ENCODE data around the gene STK24.
"Not testable (repeated sequence)": the region's sequence is repeated elsewhere in the genome, so short reads cannot be mapped to it uniquely, and the experiment has no call there.

The STK24 gene

DNA sequence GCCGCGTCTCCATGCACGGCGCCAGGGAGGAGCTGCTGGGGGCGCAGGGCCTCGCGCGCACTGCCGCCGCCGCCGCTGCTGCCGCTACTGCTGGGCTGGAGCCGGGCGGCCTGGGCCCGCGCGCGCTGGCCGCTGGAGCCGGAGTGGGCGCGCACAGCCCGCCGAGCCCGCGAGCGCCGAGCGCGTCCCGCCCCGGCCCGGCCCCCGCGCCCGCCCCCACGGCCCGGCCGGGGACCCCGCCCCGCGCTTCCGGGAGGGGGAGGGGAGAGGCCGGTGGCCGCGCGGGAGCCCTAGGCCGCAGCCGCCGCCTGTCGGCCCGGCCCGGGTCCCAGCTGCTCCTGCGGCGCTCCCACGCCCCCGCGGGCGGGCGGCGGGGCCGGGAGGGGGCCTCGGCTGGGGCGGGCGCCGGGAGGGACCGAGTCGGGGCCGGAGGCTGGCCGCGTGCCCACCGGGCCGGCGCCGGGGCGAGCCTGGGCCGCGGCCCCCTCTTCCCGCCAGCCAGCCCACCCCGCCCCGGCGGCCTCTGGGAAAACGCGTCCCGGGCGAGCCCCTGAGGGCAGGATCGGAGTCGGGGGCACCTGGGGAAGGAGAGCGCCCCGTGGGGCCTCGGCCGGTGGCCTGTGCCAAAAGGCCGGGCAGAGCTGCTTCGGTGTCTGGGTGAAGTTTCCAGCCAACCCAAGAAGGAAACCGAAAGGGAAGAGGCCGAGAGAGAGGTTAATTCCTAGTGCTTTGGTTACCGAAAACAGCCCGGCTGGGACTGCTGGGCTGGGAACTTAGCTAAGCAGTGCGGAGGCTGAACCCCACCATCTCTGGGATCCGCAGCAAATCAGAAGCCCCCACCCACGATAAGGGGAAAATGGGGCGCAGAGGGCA, at the start of gene STK24:
STK24 (minus strand) TSS at position 145 of the 873 bp plus-strand sequence. CDS start 321 bp downstream, outside the sequence.
- DNase-seq = peak in 41 of 56 donors; percentile 20 to 77 (median 53)

DNA sequence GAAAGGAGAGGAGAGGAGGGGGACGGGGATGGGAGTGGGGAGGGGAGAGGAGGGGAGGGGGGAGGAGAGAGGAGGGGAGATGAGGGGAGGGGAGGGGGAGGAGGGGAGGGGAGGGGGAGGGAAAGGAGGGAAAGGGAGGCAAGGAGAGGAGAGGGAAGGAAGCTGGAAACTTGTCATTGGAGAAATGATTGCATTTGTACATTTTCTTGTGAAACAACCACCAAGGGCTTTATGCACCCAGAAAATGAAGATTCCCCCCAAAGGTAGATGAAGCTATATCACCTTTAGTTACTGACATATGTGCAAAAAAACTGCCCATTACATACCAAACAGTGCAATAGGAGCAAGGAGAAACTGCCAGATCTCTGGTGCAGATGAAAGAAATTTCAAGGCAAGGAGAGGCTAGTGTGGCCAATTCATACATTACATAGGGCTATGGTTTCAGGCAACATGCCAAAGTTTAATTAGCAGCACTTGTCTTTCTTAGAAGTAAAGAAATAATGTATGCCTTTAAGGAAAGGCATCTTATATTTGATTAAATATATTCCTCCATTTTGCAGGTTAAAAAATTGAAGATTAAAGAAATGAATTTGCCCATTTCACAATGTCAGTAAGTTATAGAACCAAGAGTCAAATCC, 49.5 kb upstream of the STK24 start:
- DNase-seq = no peak

DNA sequence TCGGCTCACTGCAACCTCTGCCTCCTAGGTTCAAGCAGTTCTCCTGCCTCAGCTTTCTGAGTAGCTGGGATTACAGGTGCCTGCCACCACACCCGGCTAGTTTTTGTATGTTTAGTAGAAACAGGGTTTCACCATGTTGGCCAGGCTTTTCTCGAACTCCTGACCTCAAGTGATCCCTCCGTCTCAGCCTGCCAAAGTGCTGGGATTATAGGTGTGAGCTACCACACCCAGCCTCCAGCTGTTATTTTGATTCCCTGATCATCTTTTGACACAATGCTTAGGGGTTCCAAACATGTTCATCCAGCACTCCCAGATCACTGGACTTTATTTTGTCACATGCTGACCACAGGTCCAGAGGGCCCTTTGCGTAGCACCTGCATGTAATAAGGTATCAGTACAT, 47.7 kb upstream of the STK24 start:
- not testable (repeated sequence) for DNase-seq

DNA sequence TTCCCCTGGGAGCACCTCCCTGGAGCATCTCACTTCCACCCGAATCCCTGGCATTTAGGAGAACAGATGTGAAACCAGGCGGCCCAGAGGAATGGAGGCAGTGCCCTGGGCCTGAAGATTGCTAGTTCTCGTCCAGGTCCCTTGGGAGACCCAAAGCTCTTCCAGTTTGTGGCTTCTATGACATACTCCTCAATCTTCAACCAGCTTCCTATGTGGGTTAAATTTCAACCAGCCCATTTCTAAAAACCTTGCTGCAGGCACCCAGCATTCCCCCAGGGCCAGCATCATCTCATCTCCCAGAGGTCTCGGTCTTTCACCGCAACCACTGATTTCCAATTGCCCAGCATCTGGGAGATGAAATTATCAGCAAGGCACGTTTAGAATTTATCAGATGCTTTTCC, 46.0 kb upstream of the STK24 start:
- DNase-seq = no peak

DNA sequence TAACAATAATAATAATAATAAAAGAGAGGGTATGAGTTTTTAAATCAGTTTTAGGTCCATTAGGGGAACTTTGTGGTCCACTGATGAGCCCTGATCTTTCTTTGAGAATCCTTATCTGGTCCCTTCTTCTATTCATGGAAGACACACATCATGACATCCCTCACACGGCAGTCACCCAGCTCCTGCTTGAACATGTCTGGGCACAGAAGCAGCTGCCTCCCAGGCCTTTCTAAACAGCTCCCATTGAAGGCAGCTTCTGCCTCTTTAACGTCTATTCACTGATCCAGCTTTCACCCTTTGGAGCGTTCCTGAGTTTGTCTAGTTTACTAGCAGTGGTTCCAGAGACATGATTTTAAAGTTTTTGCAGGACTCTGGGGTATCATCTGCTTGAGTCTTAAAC, 42.6 kb upstream of the STK24 start:
- DNase-seq = no peak

DNA sequence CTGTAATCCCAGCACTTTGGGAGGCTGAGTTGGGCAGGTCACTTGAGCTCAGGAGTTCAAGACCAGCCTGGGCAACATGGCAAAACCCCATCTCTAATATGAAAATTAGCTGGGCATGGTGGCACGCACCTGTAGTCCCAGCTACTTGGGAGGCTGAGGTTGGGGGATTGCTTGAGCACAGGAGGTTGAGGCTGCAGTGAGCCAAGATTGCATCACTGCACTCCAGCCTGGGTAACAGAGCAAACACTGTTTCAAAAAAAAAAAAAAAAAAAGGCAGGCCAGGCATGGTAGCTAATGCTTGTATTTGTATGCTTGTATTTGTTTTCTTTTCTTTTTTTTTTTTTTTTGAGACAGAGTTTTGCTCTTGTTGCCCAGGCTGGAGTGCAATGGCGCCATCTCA, 38.7 kb upstream of the STK24 start:
- DNase-seq = not testable (repeated sequence)

DNA sequence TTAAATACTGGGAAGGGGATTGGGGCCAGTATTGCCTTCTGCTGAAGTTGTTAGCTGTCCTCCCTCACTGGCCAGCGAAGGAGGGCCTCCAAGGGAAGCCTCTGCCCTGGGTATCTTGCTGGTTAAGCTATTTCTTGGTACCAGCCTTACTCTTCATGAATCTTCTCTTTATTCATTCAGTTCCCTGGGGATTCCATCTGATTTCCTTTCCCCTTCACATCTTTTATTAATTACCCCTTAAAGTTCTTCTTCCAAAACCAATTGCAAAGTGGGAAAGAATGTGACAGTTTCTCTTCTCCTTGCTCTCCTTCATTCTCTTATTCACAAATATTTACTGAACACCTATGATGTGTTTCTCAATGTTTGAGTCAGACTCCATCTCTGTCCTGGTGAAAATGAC, 36.7 kb upstream of the STK24 start:
- no peak for DNase-seq

DNA sequence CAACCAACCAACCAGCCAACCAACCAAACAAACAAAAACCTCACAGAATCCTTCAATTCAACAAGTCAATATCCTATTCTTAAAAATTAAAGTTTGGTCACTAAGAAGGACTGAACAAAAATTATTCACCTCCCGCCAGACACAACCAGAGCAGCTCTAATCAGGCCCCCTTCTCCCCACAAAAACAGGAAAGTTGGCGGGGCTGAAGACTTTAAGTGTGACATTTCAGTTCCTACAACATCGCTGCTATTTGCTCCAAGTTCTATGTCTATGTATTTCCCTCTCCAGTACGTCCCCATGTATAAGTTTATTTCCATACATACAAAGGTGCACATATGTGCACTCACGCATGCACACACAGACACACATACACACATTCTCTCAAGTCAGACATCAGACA, 32.8 kb upstream of the STK24 start:
- DNase-seq = no peak

DNA sequence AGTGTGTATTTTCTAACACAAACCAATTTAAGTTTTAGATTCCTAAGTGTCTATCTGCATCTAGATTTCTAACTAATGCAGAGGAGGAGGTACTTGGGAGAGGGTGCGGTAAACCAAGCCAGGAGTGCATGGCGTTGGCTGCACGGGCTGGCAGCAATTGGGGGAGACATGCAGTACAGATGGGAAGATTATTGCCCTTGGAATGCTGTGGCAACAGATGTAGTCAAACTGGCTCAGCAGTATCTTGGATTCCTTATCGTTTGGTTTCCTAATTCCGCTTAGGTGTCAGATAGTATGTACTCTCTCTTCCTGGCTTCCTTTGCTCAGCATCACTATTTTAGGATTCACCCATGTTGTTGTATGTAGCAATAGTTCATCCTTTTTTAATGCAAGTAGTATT, 29.4 kb upstream of the STK24 start:
- DNase-seq = no peak

DNA sequence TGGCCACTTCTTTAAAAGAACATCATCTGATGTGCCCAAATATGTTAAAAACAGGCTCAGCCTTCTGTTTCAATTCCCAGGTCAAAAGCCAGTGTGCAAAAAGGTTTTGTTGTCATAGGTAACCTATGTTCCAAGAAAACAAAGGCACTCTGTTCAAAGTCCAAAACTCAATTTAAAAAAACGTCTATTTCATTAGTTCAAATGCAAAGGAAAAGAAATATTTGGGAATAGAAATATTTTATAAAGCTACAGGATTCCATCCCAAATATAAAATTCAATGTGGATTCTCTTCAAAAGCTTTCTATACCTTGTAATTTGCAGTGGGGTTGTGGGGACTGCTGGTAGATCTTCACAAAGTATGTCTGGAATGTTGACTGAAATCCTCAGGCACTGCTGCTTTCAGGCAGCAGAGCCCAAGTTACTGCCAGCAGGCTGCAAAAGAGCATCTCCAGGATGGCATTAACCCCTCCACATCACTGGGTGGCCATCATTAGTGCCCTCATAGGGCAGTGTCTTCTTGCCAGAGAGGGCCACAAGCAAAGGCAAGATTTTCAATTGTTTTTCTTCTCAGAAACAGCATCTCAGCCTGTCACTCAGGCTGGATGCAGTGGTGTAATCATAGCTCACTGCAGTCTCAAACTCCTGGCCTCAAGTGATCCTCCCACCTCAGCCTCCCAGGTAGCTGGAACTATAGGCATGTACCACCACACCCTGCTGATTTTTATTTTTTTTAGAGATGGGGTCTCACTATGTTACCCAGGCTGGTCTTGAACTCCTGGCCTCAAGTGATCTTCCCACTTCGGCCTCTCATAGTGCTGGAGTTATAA, 22.8 kb upstream of the STK24 start:
- no peak for DNase-seq

DNA sequence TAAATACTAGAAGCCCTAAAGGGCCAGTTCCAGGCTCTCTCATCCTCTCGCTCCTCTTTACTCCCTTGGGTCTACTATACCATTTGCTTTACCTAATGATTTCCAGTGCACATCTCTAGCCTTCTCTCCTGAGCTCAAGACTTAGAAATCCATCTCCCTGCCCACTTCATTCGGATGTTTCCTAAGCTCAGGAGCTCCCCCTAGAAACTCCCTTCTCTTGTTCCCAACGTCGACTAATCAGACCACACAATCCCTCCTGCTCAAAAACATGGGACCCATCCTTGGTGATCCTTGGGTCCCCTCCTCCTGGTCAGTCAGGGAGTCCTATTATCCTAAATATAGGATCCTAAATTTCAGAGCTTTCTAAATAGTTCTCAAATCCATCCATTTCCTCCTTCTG, 21.1 kb upstream of the STK24 start:
- no peak for DNase-seq

DNA sequence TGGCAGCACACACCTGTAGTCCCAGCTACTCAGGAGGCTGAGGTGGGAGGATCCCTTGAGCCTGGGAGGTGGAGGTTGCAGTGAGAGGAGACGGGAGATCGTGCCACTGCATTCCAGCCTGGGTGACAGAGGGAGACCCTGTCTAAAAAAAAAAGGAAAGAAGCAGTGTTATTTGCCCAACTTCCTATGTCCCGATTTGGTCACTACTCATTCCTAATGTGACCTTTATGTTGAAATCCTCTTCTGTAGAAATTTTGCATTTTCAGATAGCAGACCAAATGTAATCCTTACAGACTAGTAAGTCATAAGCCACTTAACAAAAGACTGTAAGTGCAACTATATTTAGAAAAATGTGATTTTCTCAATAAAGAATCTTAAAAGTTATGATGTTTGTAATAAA, 18.2 kb upstream of the STK24 start:
- no peak for DNase-seq

DNA sequence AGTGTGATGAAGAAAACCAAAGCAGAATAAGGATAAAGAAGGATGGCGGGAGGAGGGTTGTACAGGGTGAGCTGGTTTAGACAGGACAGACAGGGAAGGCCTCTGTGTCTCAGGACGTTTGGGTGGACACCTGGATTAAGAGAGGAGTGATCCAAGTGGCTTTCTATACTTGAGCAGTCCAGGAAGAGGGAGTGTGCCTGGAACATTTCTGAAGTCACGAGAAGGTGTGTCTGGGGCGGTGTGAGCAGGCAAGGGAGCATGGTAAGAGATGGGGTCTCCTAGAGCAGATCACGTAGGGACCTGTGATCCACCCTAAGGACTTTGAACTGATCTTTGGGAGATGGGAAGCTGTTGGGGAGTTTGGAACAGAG, 15.4 kb upstream of the STK24 start:
- no peak for DNase-seq

DNA sequence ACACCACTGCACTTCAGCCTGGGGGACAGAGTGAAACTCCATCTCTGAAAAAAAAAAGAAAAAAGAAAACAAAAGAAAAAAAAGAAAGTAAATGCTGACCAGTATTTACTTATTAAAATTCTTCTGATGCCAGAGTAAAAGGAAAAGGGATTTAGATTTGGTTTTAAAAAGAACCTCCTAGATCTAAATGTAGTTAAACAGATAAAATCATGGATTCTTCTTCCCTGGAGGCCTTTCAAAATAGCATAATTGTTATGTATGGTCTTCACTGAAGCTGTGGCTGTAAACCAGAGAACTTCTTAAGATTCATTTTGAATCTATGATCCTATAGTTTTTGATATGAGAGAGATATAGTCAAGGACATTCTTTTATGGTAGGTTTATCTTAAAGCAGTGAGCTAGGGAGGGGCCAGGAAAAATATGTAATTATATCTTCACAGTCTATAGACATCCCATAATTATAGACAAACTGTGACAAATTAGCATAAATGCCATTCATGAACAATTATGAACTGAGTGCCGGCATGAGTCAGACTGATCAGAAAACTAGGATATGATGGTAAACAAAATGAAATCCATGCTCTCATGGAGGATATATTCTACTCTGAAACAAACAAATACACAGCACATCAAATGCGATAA, 14.9 kb upstream of the STK24 start:
- DNase-seq = no peak

DNA sequence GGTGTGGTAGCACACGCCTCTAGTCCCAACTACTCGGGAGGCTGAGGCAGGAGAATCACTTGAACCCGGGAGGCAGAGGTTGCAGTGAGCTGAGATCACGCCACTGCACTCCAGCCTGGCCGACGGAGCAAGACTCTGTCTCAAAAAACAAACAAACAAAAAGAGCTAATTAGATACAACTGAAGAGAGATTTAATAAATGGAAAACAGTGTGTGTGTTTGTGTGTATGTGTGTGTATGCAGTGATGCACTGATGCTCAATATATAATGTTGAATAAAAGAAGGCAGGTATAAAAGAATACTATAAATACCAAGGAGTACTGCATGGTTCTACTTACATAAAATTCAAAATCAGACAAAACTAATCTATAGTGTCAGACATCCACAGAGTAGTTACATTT, 13.6 kb upstream of the STK24 start:
- DNase-seq = not testable (repeated sequence)

DNA sequence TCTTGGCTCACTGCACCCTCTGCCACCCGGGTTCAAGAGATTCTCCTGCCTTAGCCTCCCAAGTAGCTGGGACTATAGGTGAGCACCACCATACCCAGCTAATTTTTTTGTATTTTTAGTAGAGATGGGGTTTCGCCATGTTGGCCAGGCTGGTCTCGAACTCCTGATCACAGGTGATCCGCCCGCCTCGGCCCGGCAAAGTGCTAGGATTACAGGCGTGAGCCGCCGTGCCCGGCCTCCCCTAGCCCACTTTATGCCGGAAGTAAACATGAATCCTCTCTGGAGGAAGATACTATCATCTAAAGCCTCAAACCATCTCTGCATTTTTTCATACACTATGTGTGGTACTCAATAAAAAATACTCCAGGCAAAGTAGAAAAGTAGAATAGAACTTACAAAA, 12.6 kb upstream of the STK24 start:
- not testable (repeated sequence) for DNase-seq

DNA sequence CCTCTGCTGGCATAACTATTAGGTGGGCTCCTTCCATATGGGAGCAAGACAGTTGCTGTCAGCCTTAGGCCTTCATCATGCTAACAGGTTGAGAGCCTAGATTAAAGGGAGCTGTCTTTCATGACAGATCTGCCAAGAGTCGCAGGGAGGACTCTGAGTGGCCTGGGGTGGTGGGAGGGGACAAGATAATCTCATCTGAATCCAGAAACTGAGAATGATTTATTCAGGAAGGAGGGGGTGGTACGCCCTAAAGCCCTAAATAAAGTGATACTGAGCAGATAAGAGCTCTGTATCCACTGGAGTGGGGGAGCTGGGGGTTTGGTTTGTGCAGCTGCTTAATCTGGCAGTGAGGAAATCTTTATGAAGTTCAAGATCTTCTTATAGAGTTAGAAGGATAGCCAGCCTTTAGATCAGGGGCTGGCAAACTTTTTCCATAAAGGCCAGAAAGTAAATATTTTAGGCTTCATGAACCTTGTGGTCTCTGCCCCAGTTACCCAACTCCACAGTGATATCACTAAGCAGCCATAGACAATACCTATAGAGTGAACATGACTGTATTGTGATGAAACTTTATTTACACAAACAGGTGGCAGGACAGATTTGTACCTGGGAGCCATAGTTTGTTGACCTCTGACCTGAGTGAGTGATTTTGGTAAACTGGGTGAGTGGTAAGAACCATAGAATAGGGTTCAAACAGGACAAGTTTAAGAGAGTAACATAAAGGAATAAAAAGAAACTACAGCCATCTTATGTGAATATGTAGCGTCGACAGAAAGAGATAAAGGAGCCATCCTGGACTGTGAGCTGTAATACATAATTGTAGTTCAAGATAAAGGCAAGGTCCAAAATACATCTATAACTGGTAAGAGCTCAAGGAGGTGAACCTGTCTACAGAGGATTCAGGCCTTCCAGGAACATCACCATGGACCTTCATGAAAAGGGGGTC, 9.8 kb upstream of the STK24 start:
- DNase-seq = no peak

DNA sequence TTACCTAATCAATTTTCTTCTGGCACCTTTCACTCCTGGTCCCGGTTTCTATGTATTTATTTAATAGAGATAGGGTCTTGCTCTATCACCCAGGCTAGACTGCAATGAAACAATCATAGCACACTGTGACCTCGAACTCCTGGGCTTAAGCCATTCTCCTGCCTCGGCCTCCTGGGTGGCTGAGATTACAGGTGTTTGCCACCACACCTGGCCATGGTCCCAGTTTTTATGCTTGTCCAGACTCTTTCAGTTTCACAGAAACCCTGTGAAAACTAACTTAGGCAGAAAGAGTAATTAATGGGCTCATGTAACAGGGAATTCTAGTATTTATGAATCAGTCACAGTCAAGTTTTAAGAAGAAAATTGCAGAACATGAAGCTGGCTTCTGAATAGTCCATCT, 9.0 kb upstream of the STK24 start:
- DNase-seq = no peak

DNA sequence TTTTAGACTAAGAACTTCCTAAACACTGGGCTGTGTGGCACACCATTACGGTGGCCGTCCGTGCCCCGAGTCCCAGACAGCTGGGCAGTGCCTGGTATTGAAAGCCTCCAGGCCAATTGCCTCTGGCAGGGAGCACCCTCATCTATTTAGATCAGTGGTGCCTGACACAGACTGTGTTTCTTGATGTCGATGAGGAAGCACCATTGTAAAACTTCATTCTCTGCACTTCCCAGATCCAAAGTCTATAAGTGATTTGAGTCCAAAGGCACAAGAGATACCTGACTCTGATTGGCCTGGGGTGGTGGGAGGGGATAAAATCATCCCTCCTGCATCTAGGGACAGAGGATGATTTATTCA, 8.5 kb upstream of the STK24 start:
- no peak for DNase-seq

DNA sequence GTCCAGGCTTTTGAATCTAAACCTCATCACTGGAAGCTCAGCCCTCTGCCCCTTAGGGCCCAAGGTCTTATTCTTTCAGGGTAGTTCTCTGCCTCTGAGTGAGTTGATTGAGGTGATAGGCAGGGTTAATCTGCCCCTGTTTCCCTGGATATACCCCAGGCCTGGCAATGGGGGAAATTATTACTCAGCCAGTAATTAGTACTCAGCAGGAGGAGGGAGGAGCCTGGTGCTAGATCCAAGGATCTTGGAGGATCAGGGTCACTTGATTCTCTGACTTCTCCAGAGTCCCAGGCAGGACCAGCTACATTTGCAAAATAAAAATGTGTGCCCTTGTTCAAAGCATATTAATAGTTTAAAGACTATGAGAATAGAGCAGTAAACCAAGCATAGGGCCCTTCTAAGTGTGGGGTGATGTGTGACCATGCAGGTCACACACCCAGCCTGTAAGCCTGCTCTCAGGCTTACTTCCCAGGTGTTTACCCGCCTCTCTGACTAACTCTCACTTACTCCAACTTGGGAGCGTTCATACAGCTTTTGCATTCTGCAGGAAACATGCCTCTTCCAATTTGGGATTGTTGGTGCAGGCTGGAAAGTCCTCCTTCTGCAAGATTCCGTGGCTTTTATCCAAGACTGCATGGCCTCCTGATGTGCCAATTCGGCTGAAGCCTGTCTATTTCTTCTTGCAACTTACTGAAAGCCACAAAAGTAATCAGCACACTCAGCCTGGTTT, 7.9 kb upstream of the STK24 start:
- DNase-seq = no peak
